Forelimb muscle (tissue), 1 donor: ENCODE results near the gene LHX2. TPM values are rescaled to one million over a fixed set of nuclear protein-coding genes. Genes with fewer than 3 reads are reported as not detected.

Experiments used
- DNase-seq: peaks from one replicate; pipeline ENCODE4 v3.0.0-alpha.2; 2013; ENCODE audit warnings: low read depth
- polyA plus RNA-seq: library from polyadenylated mRNA; unstranded; fragments of 120-200 nt; gene quantifications from one replicate; pipeline ENCODE4 v1.2.1, GENCODE V29; 2013; ENCODE audit not compliant: insufficient read length

The LHX2 gene
- polyA plus RNA-seq, 1 donor = 1.9 TPM

DNA sequence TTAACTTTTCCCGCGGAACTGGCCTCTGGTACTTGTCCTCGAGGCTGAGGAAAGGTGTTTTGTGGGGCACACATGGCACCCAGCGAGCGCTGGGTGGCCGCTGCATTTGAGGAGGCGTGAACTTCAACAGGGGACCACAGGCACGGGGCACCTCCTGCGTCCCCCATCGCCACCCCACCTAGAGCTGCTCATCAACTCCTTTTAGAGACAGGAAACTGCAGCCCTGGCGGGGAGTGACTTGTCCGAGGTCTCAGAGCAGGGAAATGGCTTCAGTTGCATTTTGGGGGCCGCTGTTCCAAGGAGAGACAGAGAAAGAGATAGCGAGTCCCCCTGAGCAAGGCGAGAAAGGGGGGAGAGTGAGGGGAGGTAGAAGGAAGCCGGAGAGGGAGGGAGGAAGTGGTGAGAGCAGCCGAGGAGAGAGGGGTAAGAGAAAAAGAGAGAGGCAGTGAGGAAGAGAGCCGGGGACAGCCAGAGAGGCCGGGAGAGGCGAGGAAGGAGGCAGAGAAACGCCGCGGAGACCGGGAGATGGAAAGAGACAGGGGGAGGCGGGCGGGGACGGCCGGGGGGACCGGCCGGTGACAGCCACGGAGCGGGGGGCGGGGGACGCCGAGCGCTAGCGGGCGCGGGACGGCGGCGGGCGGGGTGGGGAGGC lies 12.5 kb upstream of the LHX2 start:
- DNase-seq = no peak

DNA sequence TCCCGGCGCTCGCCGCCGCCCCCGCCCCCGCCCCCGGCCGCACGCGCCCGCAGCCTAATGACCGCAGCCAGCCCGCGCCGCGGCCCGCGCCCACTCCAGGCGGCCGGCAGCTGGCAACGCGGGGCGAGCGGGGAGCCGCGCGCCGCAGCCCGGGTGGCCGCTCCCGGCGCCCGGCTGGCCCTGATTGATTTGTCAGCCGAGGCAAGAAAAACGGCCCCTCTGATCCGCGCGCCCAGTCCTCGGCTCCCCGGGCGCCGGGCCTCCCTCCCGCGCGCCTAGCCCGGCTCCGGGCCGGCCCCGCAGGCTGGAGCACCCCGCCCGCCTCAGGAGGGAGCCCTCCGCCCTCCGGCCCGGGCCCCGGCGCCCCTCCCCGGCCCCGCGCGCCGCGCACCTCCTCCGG lies 11.9 kb upstream of the LHX2 start:
- DNase-seq = no peak

DNA sequence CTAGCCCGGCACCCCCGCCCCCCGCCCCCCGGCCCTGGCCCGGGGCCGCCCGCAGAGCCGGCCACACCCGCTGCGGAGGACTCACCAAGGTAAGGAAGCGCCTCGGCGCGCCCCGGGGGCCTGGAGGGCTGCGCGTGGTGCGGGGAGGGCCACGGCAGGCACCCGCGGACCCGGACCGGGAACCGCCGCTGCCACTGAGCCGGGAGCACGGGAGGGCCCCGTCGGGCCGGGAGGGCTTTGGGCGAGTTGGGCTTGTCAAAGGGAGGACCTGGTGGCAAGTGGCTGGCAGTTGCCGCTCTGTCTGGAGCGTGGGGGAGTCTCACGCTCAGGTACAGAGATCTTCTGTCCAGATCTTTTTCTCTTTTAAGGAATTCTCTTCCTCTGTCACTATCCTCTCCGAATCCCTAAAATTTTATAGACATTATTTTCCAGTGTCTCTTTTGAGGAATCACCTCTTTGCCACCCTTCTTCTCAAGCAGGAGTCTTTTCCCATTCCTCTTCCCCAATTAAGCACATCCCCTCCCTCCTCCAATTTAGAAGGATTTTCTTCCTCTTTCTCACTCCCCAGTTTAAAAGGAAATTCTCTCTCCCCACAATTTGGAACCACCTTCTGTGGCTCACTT lies 11.3 kb upstream of the LHX2 start:
- DNase-seq = no peak

DNA sequence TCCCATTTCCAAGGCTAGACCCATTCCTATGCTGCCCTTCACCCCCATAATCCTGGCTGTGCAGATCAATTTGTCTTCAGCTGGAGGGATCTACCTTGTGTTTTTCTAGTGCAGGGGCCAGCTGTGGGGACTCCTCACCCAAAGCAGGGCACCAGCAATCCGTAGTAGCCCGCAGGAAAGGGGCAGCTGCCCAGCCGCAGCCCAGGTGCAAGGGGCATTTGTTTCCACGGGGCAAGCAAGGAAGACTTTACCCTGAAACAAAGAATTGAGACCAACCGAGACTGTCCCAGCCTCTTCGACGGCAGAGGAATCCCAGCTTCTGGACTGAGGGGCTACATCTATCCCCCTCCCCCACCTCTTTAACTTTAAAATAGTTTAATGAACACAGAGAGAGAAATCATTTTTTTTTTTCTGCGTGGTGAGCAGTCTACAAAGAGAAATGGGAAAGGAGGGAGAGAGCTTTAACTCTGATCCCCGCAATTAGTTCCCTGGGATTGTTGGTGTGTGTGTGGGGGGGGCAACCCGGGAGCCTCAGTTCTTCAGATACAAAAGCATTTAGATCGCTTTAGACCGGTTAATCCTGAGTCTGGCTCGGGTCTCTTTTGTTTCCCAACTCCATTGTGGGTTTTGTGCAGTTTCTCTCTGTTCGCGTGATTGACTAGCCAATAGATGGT lies 10.6 kb upstream of the LHX2 start:
- no peak for DNase-seq

DNA sequence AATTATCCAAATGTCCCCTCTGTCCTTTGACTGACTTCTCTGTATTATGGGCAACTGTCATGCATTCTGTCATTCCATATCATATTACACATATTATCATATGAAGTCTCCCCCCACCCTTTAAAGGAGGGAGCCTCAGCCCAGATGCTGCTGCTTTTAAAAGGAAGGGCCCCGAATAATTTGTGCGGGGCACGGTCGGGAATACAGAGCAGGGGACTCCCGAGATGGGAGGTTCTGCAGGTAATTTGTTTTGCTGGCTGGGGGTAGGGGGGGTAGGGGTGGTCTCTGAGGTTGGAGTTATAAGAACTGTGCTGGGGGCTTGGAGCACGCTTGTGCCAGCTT lies 10.1 kb upstream of the LHX2 start:
- DNase-seq = no peak

DNA sequence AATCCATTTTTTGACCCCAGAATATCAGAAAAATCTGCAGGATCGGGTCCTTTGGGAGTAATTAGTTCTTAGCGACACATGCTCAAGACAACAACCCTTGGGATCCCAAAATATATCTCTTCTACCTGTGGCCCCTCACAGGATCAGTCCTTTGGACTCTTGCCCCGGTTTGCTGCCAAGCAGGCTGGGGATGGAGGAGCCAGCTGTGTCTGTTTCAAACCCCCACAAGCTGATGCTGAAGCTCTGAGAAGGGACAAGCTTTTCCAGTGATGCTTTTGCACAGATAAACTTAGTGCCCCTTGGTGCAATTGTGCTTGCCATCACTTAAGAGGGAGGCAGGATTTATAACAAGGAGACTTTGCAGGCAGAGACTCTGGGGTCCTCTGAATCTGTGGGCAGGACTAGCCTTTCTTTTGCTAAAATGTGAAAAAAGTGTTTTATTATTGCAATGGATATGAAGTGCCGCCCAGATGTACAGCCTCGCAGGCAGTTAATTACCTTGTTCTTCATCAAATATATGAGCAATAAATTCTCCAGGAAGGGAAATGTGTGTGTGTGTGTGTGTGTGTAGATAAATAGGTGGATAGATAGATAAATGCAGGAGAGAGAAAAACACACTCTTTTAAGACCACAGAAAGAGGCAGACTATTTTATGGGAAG lies 9.6 kb upstream of the LHX2 start:
- no peak for DNase-seq

DNA sequence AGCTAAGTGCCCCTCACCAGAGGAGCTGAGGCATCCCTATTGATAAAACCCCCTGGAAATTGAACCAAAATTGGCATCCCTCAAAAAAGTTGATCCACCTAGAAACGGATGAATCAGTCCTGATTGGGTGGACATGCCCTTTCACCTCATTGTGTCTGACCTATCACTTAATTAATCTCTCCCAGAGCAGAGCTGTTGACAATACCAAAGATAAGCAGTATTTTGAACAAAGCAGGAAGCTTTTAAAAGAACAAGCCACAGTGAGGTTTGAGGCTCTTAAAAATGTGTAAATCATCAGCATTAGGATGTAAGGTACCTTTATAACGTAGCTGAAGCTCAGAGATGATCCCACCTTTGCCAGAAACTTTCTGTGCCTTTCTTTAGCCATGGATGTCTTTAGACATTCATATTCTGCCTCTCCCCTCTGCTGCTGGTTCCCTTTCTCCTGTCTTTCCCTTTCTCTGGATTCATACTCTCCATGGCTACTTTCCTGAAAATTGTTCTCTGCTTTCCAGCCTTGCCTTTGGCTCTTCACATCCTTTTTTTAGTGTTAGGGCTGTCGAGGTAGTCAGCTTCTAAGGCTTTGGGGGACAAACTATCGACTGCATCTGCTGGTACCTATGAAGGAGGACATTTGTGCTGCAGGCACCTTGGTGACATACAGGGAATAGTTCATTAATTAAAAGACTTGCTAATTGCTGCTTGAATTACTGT lies 7.8 kb upstream of the LHX2 start:
- DNase-seq = no peak

DNA sequence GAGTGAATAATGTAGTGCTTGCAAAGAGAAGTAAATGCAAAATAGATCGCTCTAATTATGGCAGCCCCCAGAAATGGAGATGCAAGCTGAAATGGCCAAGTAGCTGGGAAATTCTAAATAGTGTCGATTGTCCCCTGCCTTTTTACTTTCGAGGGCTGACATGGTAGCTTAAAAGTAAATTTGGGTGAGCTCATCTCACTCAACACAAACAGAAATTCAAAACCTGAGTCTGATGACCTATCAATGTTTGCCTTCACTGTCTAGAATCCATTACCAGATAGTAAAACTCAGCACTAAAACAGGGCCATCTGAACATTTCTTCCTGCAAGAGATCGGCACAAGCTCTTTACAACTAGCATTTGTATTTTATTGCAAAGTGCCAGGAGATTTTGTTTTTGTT lies 7.0 kb upstream of the LHX2 start:
- no peak for DNase-seq

DNA sequence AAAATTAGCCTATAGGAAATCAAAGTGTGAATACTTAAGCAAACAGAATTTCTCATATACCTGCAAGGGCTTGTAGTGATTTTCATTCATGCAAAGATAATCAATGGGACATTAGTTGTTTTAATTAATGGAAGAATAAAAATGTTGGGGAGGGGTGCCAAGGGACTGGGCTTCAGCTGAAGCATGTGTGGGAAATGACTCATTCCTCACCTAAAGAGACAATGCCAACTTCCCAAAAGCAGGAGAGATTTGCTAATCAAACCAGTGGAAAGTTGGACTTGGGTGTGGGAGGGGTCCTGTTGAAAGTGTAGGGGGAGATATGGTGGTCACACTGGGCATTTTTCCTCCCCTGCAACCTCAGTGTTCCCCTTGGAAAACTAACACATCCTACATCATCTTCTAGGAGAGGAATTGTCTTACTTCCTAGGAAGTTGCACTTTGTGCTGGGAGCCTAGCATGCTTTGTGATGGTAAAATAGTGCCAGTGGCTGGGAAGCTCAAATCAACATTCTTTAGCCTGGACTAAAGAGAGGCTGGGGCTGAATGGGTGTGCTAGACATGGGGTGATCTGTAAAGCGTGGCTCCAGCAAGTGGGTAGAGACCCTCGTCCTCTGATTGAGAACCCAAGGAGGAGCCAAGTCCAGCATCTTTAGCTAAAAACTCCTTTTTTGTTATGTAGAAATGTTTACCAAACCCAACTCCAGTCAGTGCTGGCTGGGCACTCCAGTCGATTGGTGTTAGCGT lies 6.4 kb upstream of the LHX2 start:
- DNase-seq = no peak

DNA sequence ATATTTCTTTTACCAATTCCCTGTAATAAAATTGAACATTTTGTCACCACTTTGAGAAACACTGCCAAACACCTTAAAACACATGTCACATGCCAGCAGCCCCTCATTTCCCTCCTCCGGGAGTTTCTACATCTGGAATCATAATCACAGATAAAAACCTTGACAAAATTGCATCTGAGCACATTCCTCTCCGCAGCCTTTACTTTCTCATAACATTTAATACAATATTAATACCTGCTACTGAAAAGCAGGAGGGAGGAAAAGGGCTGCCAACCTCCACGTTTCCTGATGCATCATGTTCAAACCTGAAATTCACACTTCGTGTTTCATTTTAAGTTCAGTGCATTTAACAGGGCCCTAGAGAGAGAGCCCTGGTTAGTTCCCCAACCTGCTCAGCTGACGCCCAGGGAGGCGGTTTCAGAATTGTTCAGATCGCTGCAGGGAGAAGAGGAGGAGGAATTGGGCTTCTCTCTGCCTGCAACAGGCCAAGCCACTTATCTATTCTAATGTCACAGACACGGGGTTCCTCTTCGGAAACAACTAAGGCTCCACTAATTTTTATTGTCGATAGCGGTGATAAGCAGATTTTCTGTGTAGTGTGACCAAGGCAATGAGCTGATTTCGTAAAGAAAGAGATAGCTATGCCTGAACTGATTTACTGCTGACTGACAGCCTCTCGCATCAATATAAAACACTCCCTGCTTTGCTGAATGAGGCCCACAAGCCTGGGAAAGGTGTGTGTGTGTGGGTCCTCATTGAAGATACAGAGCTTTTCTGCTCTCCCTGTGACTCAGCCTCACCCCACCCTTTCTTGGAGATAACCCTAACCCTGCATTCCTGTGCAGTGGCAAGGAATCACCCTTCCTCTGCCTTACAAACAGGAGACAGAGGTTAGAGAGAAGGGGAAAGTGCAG lies 4.9 kb upstream of the LHX2 start:
- DNase-seq = no peak

DNA sequence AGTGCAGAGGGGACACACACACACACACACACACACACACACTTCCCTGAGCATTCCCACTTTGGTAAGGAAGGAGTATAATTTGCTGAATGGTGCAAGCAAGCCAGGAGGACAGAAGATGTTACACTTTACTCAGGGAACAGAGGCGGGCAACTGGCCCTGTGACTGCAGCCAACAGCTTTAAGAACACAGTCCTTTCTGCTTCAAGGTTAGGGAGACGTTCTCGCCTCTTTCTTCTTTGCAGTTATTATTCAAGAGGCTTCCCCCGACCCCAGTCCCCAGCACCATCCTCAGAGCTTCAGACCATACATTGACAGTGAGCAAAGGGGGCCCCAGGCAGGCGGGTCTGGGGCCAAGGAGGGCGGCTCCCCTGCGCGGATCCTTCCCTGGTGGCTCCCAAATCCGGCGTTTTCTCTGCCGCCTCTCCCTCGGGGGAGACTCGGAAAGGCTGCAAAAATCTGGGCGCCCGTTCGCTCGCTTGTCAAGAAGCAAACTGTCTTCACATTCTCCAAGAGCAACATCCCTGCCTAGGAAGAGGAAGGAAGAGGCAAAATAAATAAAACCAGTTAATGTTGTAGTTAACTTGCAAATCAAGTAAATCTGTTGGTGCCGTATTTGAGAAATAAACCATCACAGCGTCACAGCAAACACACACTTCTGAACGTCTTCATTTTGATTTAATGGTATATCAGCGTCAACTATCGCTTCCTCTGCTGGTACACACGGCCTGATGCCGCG lies 3.8 kb upstream of the LHX2 start:
- no peak for DNase-seq

DNA sequence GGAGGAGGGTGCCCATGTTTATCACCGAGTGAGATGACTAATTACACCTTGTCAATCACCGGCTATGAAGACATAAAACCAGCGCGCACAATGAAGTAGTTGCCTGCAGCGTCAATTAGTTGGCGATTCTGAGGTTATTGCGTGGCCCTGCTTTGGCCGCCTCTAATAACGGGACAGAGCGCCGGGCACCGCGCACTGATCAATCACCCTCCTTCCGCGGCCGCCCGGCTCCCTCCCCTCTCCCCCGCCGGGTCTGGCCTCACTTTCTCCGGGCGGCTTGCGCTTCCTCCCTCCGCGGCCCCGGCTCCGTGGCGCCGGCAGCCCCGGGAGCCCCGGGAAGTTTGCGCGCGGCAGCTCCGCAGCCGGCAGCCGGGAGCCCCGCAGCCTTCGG lies 3.3 kb upstream of the LHX2 start:
- DNase-seq = no peak

DNA sequence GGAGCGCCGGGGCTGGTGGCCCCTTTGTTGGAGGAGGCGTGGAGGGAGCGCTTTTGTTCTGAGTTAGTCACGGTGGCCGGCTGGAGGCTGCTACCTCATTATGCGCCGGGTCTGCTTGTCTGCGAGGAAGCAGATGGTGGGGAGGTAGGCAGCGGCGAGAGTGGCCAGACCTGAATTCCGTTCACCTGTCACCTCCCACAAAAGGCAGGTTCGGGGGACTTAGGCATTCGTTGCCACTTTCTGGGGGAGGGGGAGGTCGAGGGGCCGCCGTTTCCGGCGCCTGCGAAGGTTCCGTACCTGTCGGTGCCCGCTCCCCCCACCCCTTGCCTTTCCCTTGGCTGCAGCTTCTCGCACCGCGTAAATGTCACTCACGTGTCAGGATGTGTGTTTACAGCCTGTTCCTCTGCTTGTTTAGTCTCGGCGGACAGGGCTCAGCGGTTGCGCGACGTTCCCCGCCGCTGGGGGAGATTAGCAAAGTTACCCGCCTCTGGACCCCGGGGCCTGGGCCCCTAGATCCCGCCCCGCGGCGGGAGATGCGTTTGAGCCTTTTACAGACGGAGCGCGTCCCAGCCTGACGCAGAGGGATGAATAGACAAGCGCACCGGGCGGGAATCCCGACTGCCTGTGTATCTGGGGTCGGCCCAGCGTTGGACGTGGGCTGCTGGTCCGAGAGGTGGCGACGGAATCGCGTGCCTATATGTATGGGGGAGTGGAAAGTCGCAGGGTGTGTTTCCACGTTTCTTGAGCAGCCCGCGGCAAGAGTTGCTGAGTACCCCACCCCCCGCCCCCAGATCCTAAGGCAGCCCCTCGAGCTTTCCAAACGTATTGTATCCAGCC lies 2.7 kb upstream of the LHX2 start:
- no peak for DNase-seq

DNA sequence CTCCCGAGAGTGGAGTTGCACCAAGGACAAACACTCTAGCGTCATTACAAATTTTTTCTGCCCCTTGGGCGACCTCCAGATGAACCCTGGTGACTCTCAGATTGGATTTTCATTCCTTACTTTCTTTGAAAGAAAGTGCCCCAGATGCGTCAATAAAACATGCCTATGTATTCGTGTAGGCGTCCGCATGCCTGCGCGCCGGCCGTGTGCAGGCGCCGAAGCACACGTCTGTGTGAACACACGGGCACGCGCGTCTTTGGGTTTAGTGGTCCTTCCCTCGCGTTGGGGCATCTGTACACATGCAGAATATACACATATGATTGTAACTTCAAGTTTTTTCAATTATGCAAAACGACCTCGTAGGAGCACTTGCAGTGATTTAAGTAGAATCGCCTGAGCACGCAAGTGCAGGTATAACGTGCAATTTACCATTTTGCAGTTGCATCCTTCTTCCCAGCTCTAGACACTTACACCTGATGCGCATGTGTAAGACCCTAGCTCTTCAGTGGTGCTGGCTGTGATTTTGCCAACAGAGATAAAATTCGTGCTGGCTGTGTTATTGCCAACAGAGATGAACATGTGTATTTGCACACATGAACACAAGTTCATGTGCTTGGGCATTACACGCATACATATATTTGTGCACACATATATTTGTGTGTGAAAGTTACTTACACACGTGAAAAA lies 1.9 kb upstream of the LHX2 start:
- no peak for DNase-seq

DNA sequence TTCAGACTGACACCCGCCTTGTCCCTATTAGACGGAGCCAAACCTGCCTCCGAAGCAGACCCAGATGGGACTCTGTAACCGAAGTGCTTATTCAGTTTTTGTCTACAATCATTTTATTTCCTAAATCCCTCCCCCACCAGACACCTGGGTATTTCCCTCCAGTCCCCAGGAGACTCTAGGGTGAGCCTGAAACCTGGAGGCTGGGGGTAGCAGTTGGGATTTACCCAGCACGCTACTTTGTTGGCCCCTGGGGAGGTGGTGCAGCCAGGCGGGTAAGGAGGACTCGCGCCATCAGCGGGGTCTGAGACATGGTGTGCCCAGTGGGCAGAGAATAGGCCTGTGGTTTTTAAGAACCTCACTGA lies 1.3 kb upstream of the LHX2 start:
- DNase-seq = no peak

DNA sequence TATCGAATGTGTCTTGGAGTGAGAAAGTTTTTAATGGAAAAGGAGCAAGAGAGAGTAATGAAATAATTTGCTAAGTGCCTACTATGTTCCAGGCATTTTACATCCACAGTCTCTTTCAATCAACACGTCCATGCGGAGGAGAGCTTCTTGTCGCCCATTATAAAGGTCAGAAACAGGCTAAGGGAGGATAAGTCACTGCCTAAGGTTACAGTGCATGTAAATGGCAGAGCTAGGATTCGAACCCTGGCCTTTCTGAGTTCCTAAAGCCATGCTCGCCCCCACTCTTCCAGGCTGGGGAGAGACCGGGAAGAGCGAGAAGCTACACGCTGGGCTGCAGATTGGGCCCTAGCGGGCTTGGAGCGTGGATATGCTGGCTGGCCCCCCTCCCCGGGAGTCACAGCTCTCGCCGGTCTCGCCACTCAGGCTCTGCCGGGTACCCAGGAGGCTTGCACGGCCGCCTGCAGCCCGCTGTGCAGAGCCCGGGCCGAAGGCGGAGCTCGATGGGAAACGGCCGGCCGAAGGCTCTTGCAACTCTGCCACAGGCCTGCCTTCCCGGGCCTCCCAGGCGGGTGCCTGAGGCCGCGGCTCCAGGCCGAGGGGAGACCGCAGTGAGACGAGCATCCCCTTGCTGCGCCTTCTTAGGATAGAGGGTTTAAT lies 775 bp upstream of the LHX2 start:
- DNase-seq = no peak

DNA sequence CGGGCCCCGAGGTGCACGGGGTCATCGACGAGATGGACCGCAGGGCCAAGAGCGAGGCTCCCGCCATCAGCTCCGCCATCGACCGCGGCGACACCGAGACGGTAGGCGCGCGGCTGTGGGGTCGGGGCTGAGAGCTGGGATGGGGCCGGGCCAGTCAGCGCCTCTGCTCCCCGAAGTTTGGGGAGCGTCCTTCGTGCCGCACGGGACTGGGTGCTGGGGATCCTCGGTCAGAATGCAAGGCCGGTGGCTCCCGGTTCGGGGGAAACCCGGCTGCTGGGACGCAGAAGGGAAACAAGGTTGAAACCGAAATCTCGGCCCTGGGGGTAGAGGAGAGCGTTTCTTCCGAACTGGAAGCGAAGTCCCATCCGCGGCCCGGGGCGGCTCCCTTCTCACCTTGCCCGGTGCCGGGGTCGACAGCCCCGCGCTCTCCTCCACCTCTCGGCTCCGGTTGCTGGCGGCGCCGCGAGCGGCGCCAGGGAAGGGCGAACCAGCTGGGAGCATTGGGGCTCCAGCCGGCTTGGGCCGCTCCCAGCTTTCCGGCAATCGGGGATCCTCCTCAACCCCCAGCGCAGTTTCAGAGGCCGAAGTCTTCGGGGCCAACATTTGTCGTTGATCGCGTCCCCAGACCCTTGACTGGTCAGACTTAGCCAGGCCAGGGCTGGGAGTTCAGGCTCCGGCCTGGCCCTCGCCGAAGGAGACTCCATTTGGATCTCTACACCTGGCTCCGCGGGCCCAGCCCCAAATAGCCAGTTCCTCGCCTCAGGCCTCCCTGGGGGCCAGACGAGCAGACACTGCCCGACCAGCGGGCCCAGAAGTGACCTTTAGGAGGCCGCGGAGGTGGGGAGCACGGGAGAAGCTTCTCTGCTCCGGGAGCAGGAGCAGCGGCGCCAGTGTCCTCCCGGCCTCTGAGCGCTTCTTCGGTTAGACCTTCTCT lies 1.1 kb downstream of the LHX2 start:
- no peak for DNase-seq
